Mammary epithelial cell (primary cell): ENCODE results near the gene ATP2A3.

Experiments
- EZH2 ChIP-seq: IDR thresholded peaks from 2 replicates; pipeline ENCODE4 v1.6.1; 2012; ENCODE audit warnings: low read length, inconsistent platforms, borderline replicate concordance
- TF ChIP-seq, protein P1 (sequence below), 2 donors: IDR thresholded peaks in 1 of 2; conservative IDR thresholded peaks in 1 of 2; 2 replicates each; pipeline ENCODE4 v1.5.1; 2011 to 2012; ENCODE audit warnings: inconsistent platforms in 2 of 2, low read length in 2 of 2, mild to moderate bottlenecking in 2 of 2, control low read depth in 1 of 2, low read depth in 1 of 2; ENCODE audit not compliant: insufficient read depth in 1 of 2; ENCODE audit errors: extremely low read depth in 1 of 2

DNA sequence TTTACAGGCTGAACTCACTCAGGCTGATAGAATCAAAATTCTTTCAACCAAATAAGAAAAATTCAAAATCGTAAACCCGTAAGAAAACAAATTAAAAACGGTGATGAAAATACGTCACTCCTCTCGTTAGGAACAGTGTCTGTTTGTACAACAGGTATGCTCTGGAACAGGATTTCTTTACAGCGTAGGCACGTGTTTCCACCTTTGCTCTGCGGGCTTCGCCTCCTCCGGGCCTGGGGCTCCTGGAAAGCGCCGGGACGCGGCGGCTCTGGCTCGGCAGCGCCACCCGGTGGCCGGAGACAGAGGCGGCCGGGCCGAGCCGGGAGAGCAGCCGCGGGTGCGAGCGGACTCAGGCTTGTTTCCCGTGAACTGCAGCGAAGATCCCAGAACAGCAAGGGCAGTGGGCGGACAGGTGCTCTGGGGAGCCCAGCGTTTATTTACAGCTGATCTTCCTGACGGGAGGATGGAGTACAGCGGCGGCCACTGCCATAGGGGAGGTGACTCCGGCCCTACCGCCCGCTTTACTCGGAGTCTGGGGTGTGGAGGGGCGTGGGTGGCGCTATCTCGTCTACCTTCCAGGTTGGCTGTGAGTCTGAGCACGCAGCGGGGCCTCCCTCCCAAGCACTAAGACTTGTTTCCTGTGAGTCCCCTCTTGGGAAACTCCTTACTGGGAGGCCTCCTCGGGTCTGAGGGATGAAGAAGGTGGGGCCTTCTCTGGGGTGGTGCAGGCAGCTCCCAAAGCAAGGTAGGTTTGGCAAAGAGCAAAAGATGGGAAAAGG lies 40.5 kb upstream of the ATP2A3 start:
- TF ChIP-seq, protein P1, sequence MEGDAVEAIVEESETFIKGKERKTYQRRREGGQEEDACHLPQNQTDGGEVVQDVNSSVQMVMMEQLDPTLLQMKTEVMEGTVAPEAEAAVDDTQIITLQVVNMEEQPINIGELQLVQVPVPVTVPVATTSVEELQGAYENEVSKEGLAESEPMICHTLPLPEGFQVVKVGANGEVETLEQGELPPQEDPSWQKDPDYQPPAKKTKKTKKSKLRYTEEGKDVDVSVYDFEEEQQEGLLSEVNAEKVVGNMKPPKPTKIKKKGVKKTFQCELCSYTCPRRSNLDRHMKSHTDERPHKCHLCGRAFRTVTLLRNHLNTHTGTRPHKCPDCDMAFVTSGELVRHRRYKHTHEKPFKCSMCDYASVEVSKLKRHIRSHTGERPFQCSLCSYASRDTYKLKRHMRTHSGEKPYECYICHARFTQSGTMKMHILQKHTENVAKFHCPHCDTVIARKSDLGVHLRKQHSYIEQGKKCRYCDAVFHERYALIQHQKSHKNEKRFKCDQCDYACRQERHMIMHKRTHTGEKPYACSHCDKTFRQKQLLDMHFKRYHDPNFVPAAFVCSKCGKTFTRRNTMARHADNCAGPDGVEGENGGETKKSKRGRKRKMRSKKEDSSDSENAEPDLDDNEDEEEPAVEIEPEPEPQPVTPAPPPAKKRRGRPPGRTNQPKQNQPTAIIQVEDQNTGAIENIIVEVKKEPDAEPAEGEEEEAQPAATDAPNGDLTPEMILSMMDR (conservative IDR thresholded peaks at IDR 0.05 in 1 of 2, IDR thresholded peaks at IDR 0.05 in 1 of 2; ENCODE audit: extremely low read depth in 1 of 2, insufficient read depth in 1 of 2, low read depth in 1 of 2, low read length in 2 of 2), result peak; percentile 59 to 72
- no peak for TF ChIP-seq EZH2
